ENCODE results near the gene SCOC. TPM values are rescaled to one million over a fixed set of nuclear protein-coding genes. Genes with fewer than 3 reads are reported as not detected.

The SCOC gene
- total and polyA plus RNA-seq, 10 donors = 22.3 to 45.1 (median 28.6) TPM

GRCh38 chr4:140426610-140427105 lies 53.2 kb downstream of the SCOC start:
- no peak for TF ChIP-seq POLR2AphosphoS5 (IDR thresholded peaks at IDR 0.05)
- no peak for TF ChIP-seq POLR2A (IDR thresholded peaks at IDR 0.05)
- no peak for TF ChIP-seq CTCF (IDR thresholded peaks at IDR 0.05 in 8 of 11, conservative IDR thresholded peaks at IDR 0.05 in 3 of 11)
- Histone ChIP-seq H3K36me3 (no peaks in the 10 kb centered on the region), H3K27ac (peak overlapping the region in 2 of 8 donors; percentile 28 to 47), H3K4me3 (peak overlapping the region; percentile 52 to 80 (median 60)), H3K9me3 (no peaks in the 10 kb centered on the region), H3K4me1 (peaks cover 0 to 20% (median 17%) of the 10 kb centered on the region in 6 donors), H3K27me3 (replicated peaks in 1 of 7) (peaks cover 0 to 25% (median 19%) of the 10 kb centered on the region in 7 donors)
- 6 to 30% (median 7%) methylated on average over 5 to 23 of the region's 23 CpGs for WGBS, 5 donors
- no peak for DNase-seq
- intact Hi-C loops (cut with DNase I; ENCODE audit: low total_unique reads) = no loop called here

- Histone ChIP-seq H3K4me1 (peaks cover 0 to 20% (median 17%) of the 10 kb centered on the region in 6 donors), H3K27ac (peak within 1 kb of the TSS in 2 of 8 donors; percentile 28 to 47), H3K4me3 (peak within 1 kb of the TSS; percentile 52 to 80 (median 60)), H3K9me3 (no peaks in the 10 kb centered on the region), H3K27me3 (replicated peaks in 1 of 7) (peaks cover 0 to 25% (median 19%) of the 10 kb centered on the region in 7 donors), H3K36me3 (no peaks in the 10 kb centered on the region)
- peak; percentile 89 for DNase-seq
- intact Hi-C loops (cut with DNase I; ENCODE audit: low total_unique reads) = no loop called here
- WGBS, 5 donors = 1% methylated on average over 30 to 73 of the region's 73 CpGs
- TF ChIP-seq CTCF (IDR thresholded peaks at IDR 0.05 in 8 of 11, conservative IDR thresholded peaks at IDR 0.05 in 3 of 11) (peak in 8 of 11 experiments; percentile 29 to 61 (median 54)), POLR2A (IDR thresholded peaks at IDR 0.05) (no peak), POLR2AphosphoS5 (IDR thresholded peaks at IDR 0.05) (peak in 1 of 3 donors; percentile 60)
Observed at GRCh38 chr4:140427106-140427918, 53.9 kb downstream of the SCOC start, which contains the start of gene CLGN. Gene CLGN, minus strand, starts transcription at chr4:140427648. Its CDS starts 14,570 bp downstream, at chr4:140413078.

GRCh38 chr4:140427919-140428471 lies 54.5 kb downstream of the SCOC start:
- Histone ChIP-seq H3K9me3 (no peaks in the 10 kb centered on the region), H3K27ac (no peak overlapping the region), H3K4me3 (peak overlapping the region; percentile 52 to 80 (median 60)), H3K36me3 (no peaks in the 10 kb centered on the region), H3K27me3 (replicated peaks in 1 of 7) (peaks cover 0 to 25% (median 19%) of the 10 kb centered on the region in 7 donors), H3K4me1 (peaks cover 0 to 20% (median 17%) of the 10 kb centered on the region in 6 donors)
- DNase-seq = no peak
- no peak for TF ChIP-seq POLR2AphosphoS5 (IDR thresholded peaks at IDR 0.05)
- no peak for TF ChIP-seq POLR2A (IDR thresholded peaks at IDR 0.05)
- no peak for TF ChIP-seq CTCF (IDR thresholded peaks at IDR 0.05 in 8 of 11, conservative IDR thresholded peaks at IDR 0.05 in 3 of 11)
- 38 to 59% (median 51%) methylated on average over 7 of the region's 7 CpGs for WGBS, 5 donors
- intact Hi-C loops (cut with DNase I; ENCODE audit: low total_unique reads) = no loop called here

Other genes with a start within 250 kb of the SCOC start
- 10 to 100 TPM in 6 of 7 donors, 1 to 10 TPM in 1; 6.7 to 18.4 (median 14.7) TPM for gene MAML3, start 219.5 kb upstream of the SCOC start, total RNA-seq
- 1 to 10 TPM in 1 of 3 donors, under 1 TPM in 2; 0.63 to 1.6 (median 0.83) TPM for gene MAML3, start 219.5 kb upstream of the SCOC start, polyA plus RNA-seq
- under 1 TPM in 5 of 7 donors, not detected in 2; 0.23 to 0.85 (median 0.26) TPM for gene CLGN, start 54.0 kb downstream of the SCOC start, total RNA-seq
- gene CLGN, start 54.0 kb downstream of the SCOC start, polyA plus RNA-seq = under 1 TPM; 0.09 to 0.27 (median 0.10) TPM
- not detected for gene MGAT4D, start 124.6 kb downstream of the SCOC start, total RNA-seq
- not detected for gene MGAT4D, start 124.6 kb downstream of the SCOC start, polyA plus RNA-seq
- gene ELMOD2, start 150.5 kb downstream of the SCOC start, total RNA-seq = 10 to 100 TPM; 14.3 to 23.2 (median 20.6) TPM
- 1 to 10 TPM; 6.2 to 7.2 (median 6.5) TPM for gene ELMOD2, start 150.5 kb downstream of the SCOC start, polyA plus RNA-seq
- not detected for gene UCP1, start 195.3 kb downstream of the SCOC start, total RNA-seq
- not detected for gene UCP1, start 195.3 kb downstream of the SCOC start, polyA plus RNA-seq